ENCODE data around the gene TMEFF2. TPM values are rescaled to one million over a fixed set of nuclear protein-coding genes. Genes with fewer than 3 reads are reported as not detected.

Gene TMEFF2
- total and polyA plus RNA-seq, 10 of the 15 experiments (the other 5 are each of a cell fraction or from before 2014, with no cell fraction given) = not detected

- ChIA-PET CTCF (no interaction called here), SMC1A (ENCODE audit: uncharacterized antibody, unreplicated experiment) (interaction anchor here (0.9 kb wide), 1 partner anchor 37 kb away, joined by 3 read pairs; no protein-coding TSS in a partner anchor), RAD21 (ENCODE audit: unreplicated experiment) (no interaction called here), POLR2A (no interaction called here)
- H2AFZ ChIP-seq (ENCODE audit: control insufficient read depth, low read depth, low read length) = no peak overlapping the region
- no peak overlapping the region for H3K9ac ChIP-seq (ENCODE audit: control insufficient read depth, insufficient read depth, low read length)
- H3K4me1 ChIP-seq (ENCODE audit: control insufficient read depth, insufficient read depth, low read length) = no peaks in the 10 kb centered on the region
- H3K4me2 ChIP-seq (ENCODE audit: control insufficient read depth, insufficient read depth) = no peak overlapping the region
- intact Hi-C loops (cut with micrococcal nuclease; ENCODE audit: unreplicated experiment) = no loop called here
- H3K4me3 ChIP-seq = no peak overlapping the region
- no TSS peak for BruUV-seq (replicated peaks)
- H4K20me1 ChIP-seq (ENCODE audit: control insufficient read depth, insufficient read depth) = no peaks in the 10 kb centered on the region
- ATAC-seq (no peak), DNase-seq (ENCODE audit: low read depth, low spot score) (no peak), FAIRE-seq (no peak)
- no peaks in the 10 kb centered on the region for H3K79me2 ChIP-seq (ENCODE audit: control insufficient read depth, insufficient read depth, low read length)
- H3K27ac ChIP-seq (ENCODE audit: control insufficient read depth, insufficient read depth) = no peak overlapping the region
- 38% methylated on average over 1 of the region's 1 CpG for WGBS (ENCODE audit: insufficient coverage, insufficient replicate concordance, low lambda C conversion rate, missing lambda C conversion rate)
- H3K27me3 ChIP-seq (replicated peaks in 1 of 2; ENCODE audit: control insufficient read depth in 2 of 2, insufficient read depth in 2 of 2, low read length in 1 of 2) = no peaks in the 10 kb centered on the region
- H3K9me3 ChIP-seq (replicated peaks; ENCODE audit: control insufficient read depth, insufficient read depth, low read length) = no peaks in the 10 kb centered on the region
- H3K36me3 ChIP-seq (ENCODE audit: control insufficient read depth in 2 of 2, insufficient read depth in 2 of 2, low read length in 1 of 2) = no peaks in the 10 kb centered on the region
- TF ChIP-seq HSF1 (IDR thresholded peaks at IDR 0.05; ENCODE audit: low read depth, low read length) (no peak), FOXK2 (IDR thresholded peaks at IDR 0.05) (no peak), HDAC2 (IDR thresholded peaks at IDR 0.05) (no peak), MLLT1 (IDR thresholded peaks at IDR 0.05) (no peak), SMAD1 (IDR thresholded peaks at IDR 0.05; ENCODE audit: low read depth, partially characterized antibody) (no peak), POLR2AphosphoS2 (IDR thresholded peaks at IDR 0.05; ENCODE audit: low read depth, low read length) (no peak), SUZ12 (IDR thresholded peaks at IDR 0.05; ENCODE audit: unreplicated experiment) (no peak), GATAD2B (conservative IDR thresholded peaks at IDR 0.05; ENCODE audit: low read depth) (no peak), RB1 (IDR thresholded peaks at IDR 0.05; ENCODE audit: borderline replicate concordance) (no peak), MXI1 (IDR thresholded peaks at IDR 0.05; ENCODE audit: low read depth, low read length) (no peak), IKZF1 (conservative IDR thresholded peaks at IDR 0.05) (no peak), IRF3 (IDR thresholded peaks at IDR 0.05) (no peak), STAT1 (conservative IDR thresholded peaks at IDR 0.05) (no peak), NR2C1 (IDR thresholded peaks at IDR 0.05) (no peak), SP1 (IDR thresholded peaks at IDR 0.05; ENCODE audit: low read depth, low read length) (no peak), KLF5 (IDR thresholded peaks at IDR 0.05; ENCODE audit: partially characterized antibody) (no peak)
- in situ Hi-C loops (cut with MboI) = no loop called here
Observed at GRCh38 chr2:192124571-192124970, 70.2 kb downstream of the TMEFF2 start.
